Activated naive CD4-positive, alpha-beta T cell treated with anti-CD3 and anti-CD28 coated beads for 36 hours (primary cell): ENCODE measurements around the gene DIS3L2. TPM values are rescaled to one million over a fixed set of nuclear protein-coding genes. Genes with fewer than 3 reads are reported as not detected.

Experiments used
- CTCF ChIA-PET: fragments of 350-600 bp; sonication (Branson Sonifier 250); formaldehyde crosslinking; loops from one replicate; lab custom pipeline; 2021; ENCODE audit warnings: antibody characterized with exemption; lab: Charles Lee
- DNase-seq: peaks from one replicate; pipeline ENCODE4 v3.0.0-alpha.2; 2020
- H3K27ac Mint-ChIP-seq: one replicate; pipeline ENCODE4 v1.8.0; 2021; ENCODE audit warnings: mild to moderate bottlenecking, mixed read lengths
- H3K27me3 Mint-ChIP-seq: one replicate; pipeline ENCODE4 v1.8.0; 2021; ENCODE audit warnings: low read depth, mixed read lengths
- H3K36me3 Mint-ChIP-seq: one replicate; pipeline ENCODE4 v1.8.0; 2021; ENCODE audit warnings: low read depth, mixed read lengths
- H3K4me1 Mint-ChIP-seq: one replicate; pipeline ENCODE4 v1.8.0; 2021; ENCODE audit warnings: low read depth, mixed read lengths
- H3K4me3 Mint-ChIP-seq: one replicate; pipeline ENCODE4 v1.8.0; 2021; ENCODE audit warnings: mild to moderate bottlenecking, moderate library complexity, mixed read lengths
- H3K9me3 Mint-ChIP-seq: one replicate; pipeline ENCODE4 v1.8.0; 2021; ENCODE audit warnings: mixed read lengths
- intact Hi-C: fragments of 100-400 bp; cut with micrococcal nuclease; formaldehyde crosslinking; loops from one replicate; pipeline ENCODE4 v1.15.1; 2023
- total RNA-seq, 2 experiments: library from RNA; stranded (reverse); gene quantifications; one replicate each; pipeline ENCODE4 v1.2.3, GENCODE V29; 2021

Gene DIS3L2
- total RNA-seq, 2 experiments from 2014 or later, result 32.4 to 35.3 TPM

DNA sequence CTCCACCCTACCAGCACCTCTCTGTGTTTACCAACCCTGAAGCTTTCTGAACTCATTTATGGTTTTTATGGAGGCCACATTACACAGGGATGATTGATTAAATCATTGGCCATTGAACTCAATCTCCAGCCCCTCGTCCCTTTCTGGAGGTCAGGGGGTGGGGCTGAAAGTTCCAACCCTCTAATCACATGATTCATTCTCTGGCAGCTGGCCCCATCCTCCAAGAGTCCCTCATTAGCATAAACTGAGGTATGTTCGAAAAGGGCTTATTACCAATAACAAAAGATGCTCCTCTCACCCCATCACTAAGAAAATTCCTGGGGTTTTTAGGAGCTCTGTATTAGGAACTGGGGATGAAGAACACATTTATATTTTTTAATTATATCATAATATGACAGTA, 92.3 kb downstream of the DIS3L2 start:
- no peak overlapping the region for H3K4me3 Mint-ChIP-seq
- H3K9me3 Mint-ChIP-seq, result no peaks in the 10 kb centered on the region
- intact Hi-C loops, result no loop called here
- H3K36me3 Mint-ChIP-seq, result peaks cover 10% of the 10 kb centered on the region
- no peak overlapping the region for H3K27ac Mint-ChIP-seq
- no peak for DNase-seq
- no peaks in the 10 kb centered on the region for H3K27me3 Mint-ChIP-seq
- H3K4me1 Mint-ChIP-seq, result peaks cover 19% of the 10 kb centered on the region
- CTCF ChIA-PET, result no interaction called here

DNA sequence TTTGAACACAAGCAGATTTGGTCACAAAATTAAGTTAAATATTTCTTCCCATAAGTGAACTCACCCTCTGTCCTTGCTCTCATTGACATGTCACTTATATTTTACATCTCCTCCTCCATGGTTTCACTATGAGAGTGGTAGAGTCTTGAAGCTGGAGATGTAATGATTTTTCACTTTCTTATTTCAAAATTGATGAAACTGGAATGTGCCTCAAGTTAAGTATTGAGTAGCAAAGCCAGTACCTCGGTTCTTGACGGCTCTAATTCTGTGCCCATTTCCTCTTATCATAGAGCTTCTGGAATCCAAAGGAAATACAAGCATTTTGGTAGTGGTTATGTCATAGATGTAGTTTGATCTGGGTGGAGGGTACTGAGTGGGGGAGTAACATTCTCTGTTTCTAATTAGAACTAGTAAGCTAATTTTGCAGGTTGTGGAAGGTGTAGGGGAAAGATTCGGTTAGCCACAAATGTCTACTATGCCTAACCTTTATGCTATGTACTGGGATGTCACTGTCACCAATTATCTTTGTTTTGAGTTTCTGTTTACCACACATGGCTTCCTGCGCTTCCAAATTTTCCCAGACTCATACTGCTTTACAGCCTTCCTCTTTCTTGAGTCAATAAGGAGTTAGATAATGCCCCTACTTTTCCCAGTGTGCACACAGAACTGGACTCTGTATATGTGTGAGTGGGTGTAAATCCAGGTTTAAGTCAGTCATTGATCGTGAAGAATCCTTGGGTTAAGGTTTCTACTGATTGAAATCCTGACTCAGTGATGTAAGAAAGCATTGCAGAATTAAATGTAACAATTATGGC, 96.8 kb downstream of the DIS3L2 start:
- DNase-seq, result peak; percentile 10
- CTCF ChIA-PET, result interaction anchor here (0.6 to 0.7 kb wide), 2 partner anchors 408 to 879 kb away, joined by 3 to 4 read pairs; no protein-coding TSS in a partner anchor
- Mint-ChIP-seq H3K27me3 (no peaks in the 10 kb centered on the region), H3K4me1 (peaks cover 41% of the 10 kb centered on the region), H3K27ac (no peak overlapping the region), H3K36me3 (peaks cover 16% of the 10 kb centered on the region), H3K4me3 (no peak overlapping the region), H3K9me3 (peaks cover 3% of the 10 kb centered on the region)
- intact Hi-C loops, result loop anchor here (1.0 kb wide), 1 partner anchor 31 kb away; no protein-coding TSS in a partner anchor

DNA sequence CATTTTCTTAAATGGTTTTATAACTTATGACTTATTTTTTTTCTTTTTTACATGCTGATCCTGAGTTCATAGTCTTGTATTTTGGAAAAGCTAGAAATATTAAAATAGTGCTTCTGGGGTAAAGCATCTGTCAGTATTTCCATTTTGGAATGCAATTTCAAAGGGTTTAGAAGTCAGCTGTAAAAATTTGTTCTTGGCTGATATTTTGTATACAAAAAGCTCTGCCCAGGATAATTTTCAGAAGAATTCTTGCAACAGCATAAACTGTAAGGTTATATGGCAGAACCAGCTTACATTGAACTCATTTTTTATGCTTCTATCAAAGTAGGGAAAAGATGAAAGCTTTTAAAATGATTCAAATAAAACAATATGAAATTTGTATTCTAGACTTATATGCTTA, 97.4 kb downstream of the DIS3L2 start:
- H3K36me3 Mint-ChIP-seq, result peaks cover 16% of the 10 kb centered on the region
- H3K27ac Mint-ChIP-seq, result no peak overlapping the region
- intact Hi-C loops, result loop anchor here (1.0 kb wide), 1 partner anchor 32 kb away; no protein-coding TSS in a partner anchor
- no peak for DNase-seq
- H3K9me3 Mint-ChIP-seq, result peaks cover 3% of the 10 kb centered on the region
- peaks cover 43% of the 10 kb centered on the region for H3K4me1 Mint-ChIP-seq
- CTCF ChIA-PET, result no interaction called here
- H3K4me3 Mint-ChIP-seq, result no peak overlapping the region
- no peaks in the 10 kb centered on the region for H3K27me3 Mint-ChIP-seq

DNA sequence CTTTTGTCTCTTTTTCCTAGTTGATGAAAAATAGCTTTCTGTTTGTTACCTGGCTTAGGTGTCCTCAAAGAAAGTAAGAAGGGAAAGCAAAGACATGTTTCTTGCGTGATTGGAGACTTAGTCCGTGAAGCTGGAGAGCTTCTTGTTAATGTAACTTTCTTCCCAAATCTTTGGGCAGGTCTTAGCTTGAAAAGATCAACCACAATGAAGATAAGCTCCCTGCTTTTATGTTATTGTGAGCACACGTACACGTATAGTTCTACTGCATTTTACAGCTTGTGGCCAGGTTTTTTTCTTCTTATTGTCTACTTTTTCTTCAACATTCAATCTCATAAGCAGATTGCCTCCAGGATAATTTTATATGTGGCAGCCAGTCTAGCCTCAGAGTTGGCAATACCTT, 99.8 kb downstream of the DIS3L2 start:
- H3K4me1 Mint-ChIP-seq, result peaks cover 41% of the 10 kb centered on the region
- intact Hi-C loops, result no loop called here
- CTCF ChIA-PET, result interaction anchor here (0.6 kb wide), 2 partner anchors 26 to 180 kb away, joined by 3 read pairs; no protein-coding TSS in a partner anchor
- peaks cover 12% of the 10 kb centered on the region for H3K36me3 Mint-ChIP-seq
- H3K9me3 Mint-ChIP-seq, result peaks cover 3% of the 10 kb centered on the region
- no peaks in the 10 kb centered on the region for H3K27me3 Mint-ChIP-seq
- no peak overlapping the region for H3K4me3 Mint-ChIP-seq
- no peak overlapping the region for H3K27ac Mint-ChIP-seq
- DNase-seq, result no peak

DNA sequence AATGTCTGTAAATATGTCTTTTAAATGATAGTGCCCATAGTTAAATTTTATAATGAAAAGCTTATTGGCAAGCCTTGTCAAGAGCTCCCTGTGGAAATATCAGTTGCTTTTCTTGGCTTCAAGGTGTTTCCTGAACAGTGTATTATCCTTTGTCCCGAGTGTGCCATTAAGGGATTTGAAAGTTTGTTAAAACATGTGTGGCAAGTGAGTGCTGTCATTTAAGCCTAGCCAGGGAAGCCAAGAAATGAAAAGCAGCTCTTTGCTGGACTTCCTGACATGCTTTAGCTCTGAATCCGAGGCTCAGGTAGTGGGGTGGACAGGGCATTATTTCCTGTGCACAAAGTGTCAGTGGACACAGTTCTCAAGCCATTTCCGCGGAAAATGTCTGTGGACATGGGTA, 111.5 kb downstream of the DIS3L2 start:
- CTCF ChIA-PET, result no interaction called here
- peaks cover 49% of the 10 kb centered on the region for H3K4me1 Mint-ChIP-seq
- H3K27ac Mint-ChIP-seq, result no peak overlapping the region
- peaks cover 1% of the 10 kb centered on the region for H3K36me3 Mint-ChIP-seq
- H3K27me3 Mint-ChIP-seq, result no peaks in the 10 kb centered on the region
- H3K9me3 Mint-ChIP-seq, result no peaks in the 10 kb centered on the region
- no peak for DNase-seq
- H3K4me3 Mint-ChIP-seq, result no peak overlapping the region
- intact Hi-C loops, result no loop called here

DNA sequence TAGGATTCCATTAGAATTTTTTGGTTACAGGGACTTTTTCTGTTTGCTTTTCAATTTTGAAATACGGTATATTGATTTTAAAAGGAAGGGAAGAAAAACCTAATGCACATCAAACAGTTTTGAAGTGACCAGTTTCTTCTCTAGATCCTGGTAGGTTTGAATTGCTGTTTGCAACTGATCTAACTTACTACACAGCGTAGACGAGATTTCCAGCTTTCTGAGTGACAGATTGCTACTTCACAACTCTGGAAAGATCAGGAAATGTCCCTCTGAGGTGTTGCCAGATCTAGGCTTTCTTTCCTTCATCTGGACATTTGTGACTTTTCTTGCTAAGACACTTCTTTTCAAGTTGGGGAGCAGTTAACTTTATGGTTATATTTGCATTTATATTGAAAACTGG, 112.2 kb downstream of the DIS3L2 start:
- Mint-ChIP-seq H3K27ac (no peak overlapping the region), H3K9me3 (no peaks in the 10 kb centered on the region), H3K27me3 (no peaks in the 10 kb centered on the region), H3K4me1 (peaks cover 51% of the 10 kb centered on the region), H3K4me3 (no peak overlapping the region), H3K36me3 (peaks cover 4% of the 10 kb centered on the region)
- CTCF ChIA-PET, result no interaction called here
- intact Hi-C loops, result no loop called here
- DNase-seq, result no peak

DNA sequence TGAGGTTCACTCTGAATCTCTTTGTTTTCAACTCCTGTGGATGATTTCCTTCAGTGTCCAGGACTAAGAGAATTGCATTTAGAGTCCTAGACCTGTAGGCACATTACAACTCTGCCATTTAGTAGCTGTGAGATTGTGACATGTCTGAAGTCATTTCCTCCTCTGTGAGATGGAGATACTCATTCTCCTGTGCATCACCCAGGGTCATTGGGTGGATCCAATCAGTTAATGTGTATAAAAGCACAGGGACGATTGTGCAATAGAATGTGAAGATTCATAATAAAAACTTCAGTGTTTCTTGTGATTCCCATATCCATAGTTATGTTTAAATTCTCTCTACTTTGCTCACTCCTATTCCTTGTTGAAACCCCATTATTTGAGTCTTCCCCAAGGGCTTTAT, 113.6 kb downstream of the DIS3L2 start:
- DNase-seq, result no peak
- H3K4me1 Mint-ChIP-seq, result peaks cover 46% of the 10 kb centered on the region
- H3K4me3 Mint-ChIP-seq, result no peak overlapping the region
- H3K36me3 Mint-ChIP-seq, result peaks cover 11% of the 10 kb centered on the region
- no peak overlapping the region for H3K27ac Mint-ChIP-seq
- no peaks in the 10 kb centered on the region for H3K27me3 Mint-ChIP-seq
- intact Hi-C loops, result no loop called here
- H3K9me3 Mint-ChIP-seq, result peaks cover 4% of the 10 kb centered on the region
- CTCF ChIA-PET, result interaction anchor here (0.7 kb wide), 1 partner anchor 149 kb away, joined by 3 read pairs; the partner anchor contains the start of gene NPPC

DNA sequence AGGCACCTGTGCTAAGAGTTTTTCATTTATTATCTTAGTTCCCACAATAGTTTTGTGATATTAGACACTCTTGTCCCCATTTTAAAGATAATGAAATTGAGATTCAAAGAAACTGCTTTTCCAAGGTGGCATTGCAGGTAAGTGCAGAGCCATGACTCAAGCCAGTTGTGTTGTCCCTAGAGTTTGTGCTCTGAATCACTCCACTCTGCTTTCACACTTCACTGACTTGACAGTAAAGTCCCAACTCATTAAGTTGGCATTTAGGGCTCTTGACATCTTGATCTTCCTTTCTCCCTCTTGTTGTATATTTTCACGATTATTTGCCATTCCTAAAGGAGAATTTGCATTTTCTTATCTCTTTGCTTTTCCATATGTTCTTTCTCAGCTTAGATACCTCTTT, 114.3 kb downstream of the DIS3L2 start:
- Mint-ChIP-seq H3K36me3 (peaks cover 11% of the 10 kb centered on the region), H3K27ac (no peak overlapping the region), H3K4me1 (peaks cover 40% of the 10 kb centered on the region), H3K4me3 (no peak overlapping the region), H3K27me3 (no peaks in the 10 kb centered on the region), H3K9me3 (peaks cover 4% of the 10 kb centered on the region)
- DNase-seq, result no peak
- intact Hi-C loops, result no loop called here
- CTCF ChIA-PET, result no interaction called here

DNA sequence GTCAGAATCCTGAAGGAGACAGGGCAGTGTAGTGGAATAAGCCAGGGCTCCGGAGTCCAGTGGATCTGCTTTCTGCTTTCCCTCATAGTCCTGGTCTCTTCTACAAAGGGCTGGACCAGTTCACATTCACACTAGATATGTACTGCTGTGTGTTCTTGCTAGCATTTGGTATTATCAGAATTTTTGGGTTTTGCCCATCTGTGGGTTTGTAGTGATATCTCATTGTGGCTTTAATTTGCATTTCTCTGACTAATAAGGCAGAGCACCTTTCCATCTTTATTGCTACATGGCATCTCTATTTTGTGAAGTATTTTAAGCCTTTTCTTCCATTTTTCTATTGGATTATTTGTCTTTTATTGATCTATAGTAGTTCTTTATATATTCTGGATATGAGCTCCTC, 114.8 kb downstream of the DIS3L2 start:
- Mint-ChIP-seq H3K27ac (no peak overlapping the region), H3K4me3 (no peak overlapping the region), H3K9me3 (peaks cover 4% of the 10 kb centered on the region), H3K36me3 (peaks cover 15% of the 10 kb centered on the region), H3K4me1 (peaks cover 36% of the 10 kb centered on the region), H3K27me3 (no peaks in the 10 kb centered on the region)
- DNase-seq, result no peak
- intact Hi-C loops, result no loop called here
- CTCF ChIA-PET, result no interaction called here

DNA sequence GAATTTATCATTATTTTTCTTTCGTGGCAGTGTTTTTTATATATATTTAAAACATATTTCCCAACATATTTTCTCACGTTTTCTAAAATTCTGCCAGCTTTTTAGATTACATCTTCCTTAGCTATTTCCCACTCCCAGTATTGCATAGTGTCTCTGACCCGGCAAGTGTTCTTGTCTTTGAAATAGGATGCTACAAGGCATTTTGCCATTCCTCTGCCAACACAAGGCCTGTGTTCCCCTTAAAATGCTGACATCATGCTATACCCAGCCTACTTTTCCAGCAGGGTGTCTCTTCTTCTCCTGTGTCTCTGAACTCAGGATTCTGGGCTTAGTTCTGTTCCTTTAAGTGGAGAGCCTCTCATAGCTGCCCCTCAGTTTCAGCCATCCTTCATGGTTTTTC, 115.2 kb downstream of the DIS3L2 start:
- intact Hi-C loops, result no loop called here

DNA sequence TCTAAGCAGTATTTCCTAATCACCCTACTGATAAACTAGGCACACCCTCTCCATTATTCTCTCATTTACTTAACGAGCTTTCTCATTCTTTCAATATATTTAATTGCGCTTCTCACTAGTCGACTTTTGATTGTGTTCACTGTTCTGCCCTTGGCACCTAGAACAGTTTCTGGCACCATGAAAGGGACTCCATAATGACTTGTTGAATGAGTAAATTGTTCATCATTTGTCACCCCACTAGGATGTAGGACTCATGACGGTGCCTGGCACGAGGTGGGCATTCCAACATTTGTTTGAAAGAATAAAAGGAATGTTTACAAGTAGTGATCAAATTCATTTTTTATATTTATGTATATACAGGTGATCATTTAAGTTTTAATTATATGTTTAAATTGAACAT, 123.7 kb downstream of the DIS3L2 start:
- H3K4me3 Mint-ChIP-seq, result no peak overlapping the region
- H3K27ac Mint-ChIP-seq, result no peak overlapping the region
- intact Hi-C loops, result loop anchor here (2.0 kb wide), 1 partner anchor 20 kb away; no protein-coding TSS in a partner anchor
- no peaks in the 10 kb centered on the region for H3K4me1 Mint-ChIP-seq
- peaks cover 29% of the 10 kb centered on the region for H3K36me3 Mint-ChIP-seq
- H3K27me3 Mint-ChIP-seq, result no peaks in the 10 kb centered on the region
- H3K9me3 Mint-ChIP-seq, result peaks cover 4% of the 10 kb centered on the region
- DNase-seq, result no peak
- CTCF ChIA-PET, result no interaction called here

More for the DNA sequence above, 115.2 kb downstream of the DIS3L2 start:
- no peak overlapping the region for H3K4me3 Mint-ChIP-seq
- no peaks in the 10 kb centered on the region for H3K27me3 Mint-ChIP-seq
- CTCF ChIA-PET, result no interaction called here
- no peak overlapping the region for H3K27ac Mint-ChIP-seq
- DNase-seq, result no peak
- H3K36me3 Mint-ChIP-seq, result peaks cover 18% of the 10 kb centered on the region
- H3K4me1 Mint-ChIP-seq, result peaks cover 31% of the 10 kb centered on the region
- peaks cover 4% of the 10 kb centered on the region for H3K9me3 Mint-ChIP-seq

DNA sequence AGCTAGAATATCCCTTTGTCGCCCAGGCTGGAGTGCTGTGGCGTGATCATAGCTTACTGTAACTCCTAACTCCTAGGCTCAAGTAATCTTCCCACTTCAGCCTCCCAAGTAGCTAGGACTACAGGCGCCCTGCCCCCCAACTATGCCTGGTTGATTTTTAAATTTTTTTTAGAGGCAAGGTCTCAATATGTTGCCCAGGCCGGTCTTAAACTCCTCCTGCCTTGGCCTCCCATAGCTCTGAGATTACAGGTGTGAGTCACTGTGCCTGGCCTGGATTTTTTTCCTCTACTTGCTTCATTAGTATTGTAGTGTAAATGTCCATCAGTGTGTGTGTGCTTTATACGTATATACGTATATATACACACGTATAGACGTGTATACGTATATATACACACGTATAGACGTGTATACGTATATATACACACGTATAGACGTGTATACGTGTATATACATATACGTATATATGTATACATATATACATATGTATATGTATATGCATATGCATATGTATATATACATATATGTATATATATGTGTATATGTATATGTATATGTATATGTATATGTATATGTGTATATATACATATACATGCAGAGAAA, 124.4 kb downstream of the DIS3L2 start:
- H3K4me1 Mint-ChIP-seq, result no peaks in the 10 kb centered on the region
- intact Hi-C loops, result loop anchor here (2.0 kb wide), 1 partner anchor 21 kb away; no protein-coding TSS in a partner anchor
- peaks cover 35% of the 10 kb centered on the region for H3K36me3 Mint-ChIP-seq
- no peak overlapping the region for H3K27ac Mint-ChIP-seq
- no peaks in the 10 kb centered on the region for H3K27me3 Mint-ChIP-seq
- CTCF ChIA-PET, result no interaction called here
- no peak for DNase-seq
- peaks cover 4% of the 10 kb centered on the region for H3K9me3 Mint-ChIP-seq
- no peak overlapping the region for H3K4me3 Mint-ChIP-seq
